AG09309 (cell line): ENCODE measurements around the gene DUT.
A peak's percentile ranks its signal among the peaks of the same experiment; 100 is the strongest.

ENCODE experiments used
- DNase-seq: peaks from one replicate; pipeline ENCODE4 v3.0.0-alpha.2; 2010; ENCODE audit warnings: low read depth
- H3K4me3 ChIP-seq: 2 replicates; pipeline ENCODE4 v1.5.1; 2011; ENCODE audit warnings: mild to moderate bottlenecking, low read depth, low read length, moderate library complexity; ENCODE audit not compliant: control insufficient read depth
- TF ChIP-seq, protein P1 (sequence below): IDR thresholded peaks from 2 replicates; pipeline ENCODE4 v1.5.1; 2011; ENCODE audit warnings: mild to moderate bottlenecking, low read depth, low read length, inconsistent platforms; ENCODE audit not compliant: insufficient read depth, control insufficient read depth; ENCODE audit errors: missing control alignments

DUT gene

DNA sequence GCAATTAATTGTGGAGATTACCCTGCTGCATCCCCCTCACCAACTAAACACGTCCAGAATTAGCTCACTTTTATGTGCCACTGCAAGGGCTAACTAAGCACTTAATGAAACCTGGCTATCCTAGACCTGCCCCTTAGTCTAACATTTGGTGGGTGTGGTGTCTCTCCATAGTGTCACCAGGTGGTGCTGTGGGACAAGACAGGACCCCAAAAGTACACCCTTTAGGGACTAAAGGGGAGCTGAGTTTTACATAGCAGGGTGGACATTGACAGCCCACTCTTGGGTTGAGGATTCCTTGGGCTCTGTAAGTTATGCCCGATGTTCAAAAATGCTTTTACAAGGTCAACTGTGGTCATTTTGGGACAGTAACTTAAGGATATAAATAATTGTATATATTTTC is 5.7 kb downstream of the DUT start:
- TF ChIP-seq, protein P1, sequence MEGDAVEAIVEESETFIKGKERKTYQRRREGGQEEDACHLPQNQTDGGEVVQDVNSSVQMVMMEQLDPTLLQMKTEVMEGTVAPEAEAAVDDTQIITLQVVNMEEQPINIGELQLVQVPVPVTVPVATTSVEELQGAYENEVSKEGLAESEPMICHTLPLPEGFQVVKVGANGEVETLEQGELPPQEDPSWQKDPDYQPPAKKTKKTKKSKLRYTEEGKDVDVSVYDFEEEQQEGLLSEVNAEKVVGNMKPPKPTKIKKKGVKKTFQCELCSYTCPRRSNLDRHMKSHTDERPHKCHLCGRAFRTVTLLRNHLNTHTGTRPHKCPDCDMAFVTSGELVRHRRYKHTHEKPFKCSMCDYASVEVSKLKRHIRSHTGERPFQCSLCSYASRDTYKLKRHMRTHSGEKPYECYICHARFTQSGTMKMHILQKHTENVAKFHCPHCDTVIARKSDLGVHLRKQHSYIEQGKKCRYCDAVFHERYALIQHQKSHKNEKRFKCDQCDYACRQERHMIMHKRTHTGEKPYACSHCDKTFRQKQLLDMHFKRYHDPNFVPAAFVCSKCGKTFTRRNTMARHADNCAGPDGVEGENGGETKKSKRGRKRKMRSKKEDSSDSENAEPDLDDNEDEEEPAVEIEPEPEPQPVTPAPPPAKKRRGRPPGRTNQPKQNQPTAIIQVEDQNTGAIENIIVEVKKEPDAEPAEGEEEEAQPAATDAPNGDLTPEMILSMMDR = peak; percentile 34
- DNase-seq = no peak
- no peak overlapping the region for H3K4me3 ChIP-seq

DNA sequence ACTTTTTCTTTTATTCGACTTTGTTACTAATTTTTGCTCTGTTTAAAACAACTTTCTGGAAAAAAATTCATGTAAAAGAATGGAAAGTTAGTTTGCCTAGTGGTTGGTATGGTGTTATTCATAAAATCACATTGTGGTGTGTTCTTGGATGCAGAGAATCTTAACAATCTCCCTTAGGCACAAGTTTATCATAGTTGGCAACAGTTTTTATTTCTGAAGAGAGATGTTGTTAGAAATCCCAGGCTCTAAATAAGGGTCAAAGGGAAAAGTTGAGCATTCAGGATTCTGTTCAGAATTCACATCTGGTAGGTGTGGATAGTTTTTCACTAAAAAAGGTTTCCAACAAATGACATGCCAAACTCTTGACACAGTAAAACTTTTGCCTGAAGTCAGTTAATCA is 6.4 kb downstream of the DUT start:
- DNase-seq = no peak
- H3K4me3 ChIP-seq = no peak overlapping the region
- TF ChIP-seq, protein P1 = no peak

DNA sequence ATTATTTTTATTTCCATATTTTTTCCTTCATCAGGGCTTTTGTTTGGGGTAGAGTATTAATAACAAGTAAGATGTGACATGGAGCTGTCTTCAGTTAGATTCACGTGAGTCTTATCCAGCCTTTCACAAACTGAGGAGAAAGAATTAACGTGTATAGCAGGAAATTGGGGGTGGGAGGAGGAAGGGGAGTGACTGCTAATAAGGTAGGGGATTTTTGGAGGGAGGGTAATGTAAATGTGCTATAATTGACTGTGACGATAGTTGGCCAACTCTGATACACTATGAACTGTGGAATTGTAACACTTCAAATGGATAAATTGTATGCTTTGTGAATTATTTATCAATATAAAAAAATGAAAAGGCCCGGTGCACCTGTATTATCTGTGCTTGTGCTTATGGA is 8.9 kb downstream of the DUT start:
- TF ChIP-seq, protein P1 = no peak
- H3K4me3 ChIP-seq = no peak overlapping the region
- no peak for DNase-seq

DNA sequence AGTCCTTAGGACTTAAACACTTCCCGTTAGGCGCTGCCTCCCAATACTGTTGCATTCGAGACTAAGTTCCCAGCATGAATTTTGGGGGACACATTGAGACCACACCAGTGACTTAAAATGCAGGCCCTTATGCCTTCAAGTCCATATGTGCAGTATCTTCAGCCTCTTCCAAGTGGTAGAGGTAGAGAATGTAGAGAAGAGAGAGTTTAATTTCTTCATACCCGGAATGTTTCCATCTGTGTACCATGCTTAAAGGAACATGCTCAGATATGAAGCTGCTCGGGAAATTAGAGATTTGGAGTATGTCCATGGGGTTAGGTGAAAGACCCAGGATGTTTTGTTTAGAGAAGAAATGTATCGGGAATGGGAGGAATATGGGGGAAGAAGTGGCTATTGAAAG is 12.6 kb downstream of the DUT start:
- no peak for DNase-seq
- H3K4me3 ChIP-seq = no peak overlapping the region
- TF ChIP-seq, protein P1 = no peak

DNA sequence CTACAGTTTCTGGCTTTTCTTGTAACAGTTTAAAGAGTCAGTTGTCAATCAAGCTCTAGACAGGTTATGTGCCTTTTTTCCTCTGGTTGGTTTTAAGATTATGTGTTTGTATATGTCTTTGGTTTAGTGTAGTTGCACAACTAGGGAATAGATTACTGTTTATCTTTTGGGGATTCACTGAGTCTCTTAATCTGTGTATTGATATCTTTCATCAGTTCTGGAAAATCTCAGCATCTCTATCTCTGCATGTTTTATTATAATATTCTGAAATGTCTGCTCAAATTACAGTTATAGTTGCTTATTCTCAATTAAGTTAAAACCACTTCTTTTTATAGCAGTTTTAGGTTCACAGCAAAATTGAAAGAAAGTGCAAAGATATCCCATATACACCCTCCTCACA is 14.3 kb downstream of the DUT start:
- TF ChIP-seq, protein P1 = no peak
- no peak for DNase-seq
- no peak overlapping the region for H3K4me3 ChIP-seq

DNA sequence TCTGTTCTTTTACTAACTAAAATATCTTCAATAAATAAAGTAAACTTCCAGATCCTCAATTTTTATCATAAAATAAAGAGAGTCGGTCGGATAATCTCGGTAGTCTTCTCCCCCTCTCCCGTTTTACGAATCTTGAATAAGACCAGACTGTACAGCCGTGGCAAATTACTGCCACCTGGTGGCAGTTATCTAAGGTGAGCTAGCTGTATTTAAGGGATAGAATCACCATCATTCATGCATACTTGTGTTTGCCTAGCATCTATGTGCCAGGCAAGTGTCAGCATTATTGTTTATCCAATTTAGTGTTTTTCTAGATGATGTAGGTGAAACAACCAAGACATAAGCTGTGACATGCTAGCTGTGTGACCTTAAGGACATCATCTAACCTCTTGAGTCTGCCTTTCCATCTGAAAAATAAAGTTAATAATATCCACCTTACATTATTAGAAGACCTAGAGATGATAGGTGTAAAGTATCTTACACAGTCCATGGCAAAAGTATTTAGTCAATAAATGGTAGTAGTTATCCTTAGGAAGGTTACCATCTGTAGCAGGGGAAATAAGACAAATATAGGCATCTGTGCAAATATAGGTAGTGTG is 21.3 kb downstream of the DUT start:
- TF ChIP-seq, protein P1 = peak; percentile 86
- DNase-seq = no peak
- no peak overlapping the region for H3K4me3 ChIP-seq

DNA sequence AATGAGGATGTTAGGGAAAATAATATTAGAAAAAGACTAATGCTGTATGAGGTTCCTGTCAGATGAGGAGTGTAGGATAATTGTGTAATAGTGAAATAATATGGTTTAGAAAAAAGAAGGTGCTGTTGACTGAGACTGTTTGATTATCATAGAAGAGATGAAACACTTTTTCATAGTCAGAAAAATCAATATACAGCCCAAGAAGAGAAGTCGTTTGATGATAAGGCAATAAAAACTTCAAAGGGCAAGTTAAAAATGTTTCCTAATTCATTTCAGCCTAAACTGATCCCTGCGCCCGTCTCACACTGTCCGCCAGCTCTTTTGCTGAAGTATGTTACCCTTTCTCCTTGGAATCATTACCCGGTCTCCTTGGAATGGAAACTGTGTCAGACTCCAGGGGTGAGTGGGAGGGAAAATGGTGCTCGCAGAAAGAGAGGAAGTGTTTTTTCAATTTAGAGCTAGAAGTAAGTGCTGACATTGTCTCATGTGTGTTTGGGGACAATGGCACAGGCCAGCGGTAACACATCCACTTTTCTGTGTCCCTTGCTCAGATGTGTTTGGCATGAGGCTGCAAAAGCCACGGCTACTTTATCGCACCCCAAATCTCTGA is 23.6 kb downstream of the DUT start:
- TF ChIP-seq, protein P1 = no peak
- no peak for DNase-seq
- no peak overlapping the region; the same call in 1 of the 2 replicates for H3K4me3 ChIP-seq
